ENCODE results near the gene CTBP2. TPM values are rescaled to one million over a fixed set of nuclear protein-coding genes. Genes with fewer than 3 reads are reported as not detected.

CTBP2 gene
- total RNA-seq, 1 experiment from 2014 or later, result 97.2 TPM

DNA sequence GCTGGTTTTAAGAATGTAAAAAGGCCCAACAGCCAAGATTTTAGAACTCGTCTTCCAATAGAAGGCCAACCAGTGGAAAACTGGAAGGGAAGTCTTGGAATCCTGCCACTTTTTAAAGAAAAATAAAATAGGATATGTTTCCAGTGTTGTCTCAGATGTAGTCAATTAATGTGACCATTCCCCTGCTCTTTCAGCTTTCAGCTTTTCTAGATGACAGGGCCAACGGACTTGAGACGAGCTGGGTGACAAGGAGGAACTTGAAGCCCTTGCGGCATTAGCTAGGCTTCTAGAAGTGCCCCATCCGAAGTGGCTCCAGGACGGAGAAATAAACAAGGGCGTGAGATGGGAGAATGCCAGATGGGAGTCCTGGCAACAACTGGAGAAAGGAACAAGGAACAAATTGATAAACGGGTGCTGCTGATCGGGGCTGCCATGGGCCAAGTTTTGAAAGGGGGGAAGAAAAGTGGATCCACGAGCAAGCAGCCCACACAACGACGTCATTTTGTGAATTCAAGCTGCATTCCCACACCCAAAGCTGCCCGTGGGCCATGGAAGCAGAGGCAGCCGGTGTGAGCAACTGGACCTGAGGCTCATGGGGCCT lies 42.3 kb downstream of the CTBP2 start:
- H3K27me3 Mint-ChIP-seq (ENCODE audit: insufficient read depth, unreplicated experiment), result no peaks in the 10 kb centered on the region
- no TSS peak for BruUV-seq (replicated peaks)
- H3K4me3 Mint-ChIP-seq (ENCODE audit: unreplicated experiment), result no peak overlapping the region
- no peak overlapping the region for H3K4me3 ChIP-seq (ENCODE audit: low read depth, low read length)
- DNase-seq, result no peak
- H3K27me3 ChIP-seq (replicated peaks; ENCODE audit: control insufficient read depth, insufficient read depth, low read length), result no peaks in the 10 kb centered on the region
- 0 out of 2 replicates have a peak, but pooled peaks cover 4% of the 10 kb centered on the region for H3K4me1 ChIP-seq
- POLR2A ChIA-PET, result no interaction called here
- CTCF ChIA-PET, result interaction anchor here (0.6 kb wide), 1 partner anchor 42 kb away, joined by 5 read pairs; no protein-coding TSS in a partner anchor
- no peaks in the 10 kb centered on the region for H3K9me3 ChIP-seq
- no peak overlapping the region for H3K27ac Mint-ChIP-seq (ENCODE audit: unreplicated experiment)
- H3K9me3 Mint-ChIP-seq (ENCODE audit: unreplicated experiment), result no peaks in the 10 kb centered on the region
- H3K36me3 Mint-ChIP-seq (ENCODE audit: insufficient read depth, unreplicated experiment), result peaks cover 24% of the 10 kb centered on the region
- TF ChIP-seq, protein P1, sequence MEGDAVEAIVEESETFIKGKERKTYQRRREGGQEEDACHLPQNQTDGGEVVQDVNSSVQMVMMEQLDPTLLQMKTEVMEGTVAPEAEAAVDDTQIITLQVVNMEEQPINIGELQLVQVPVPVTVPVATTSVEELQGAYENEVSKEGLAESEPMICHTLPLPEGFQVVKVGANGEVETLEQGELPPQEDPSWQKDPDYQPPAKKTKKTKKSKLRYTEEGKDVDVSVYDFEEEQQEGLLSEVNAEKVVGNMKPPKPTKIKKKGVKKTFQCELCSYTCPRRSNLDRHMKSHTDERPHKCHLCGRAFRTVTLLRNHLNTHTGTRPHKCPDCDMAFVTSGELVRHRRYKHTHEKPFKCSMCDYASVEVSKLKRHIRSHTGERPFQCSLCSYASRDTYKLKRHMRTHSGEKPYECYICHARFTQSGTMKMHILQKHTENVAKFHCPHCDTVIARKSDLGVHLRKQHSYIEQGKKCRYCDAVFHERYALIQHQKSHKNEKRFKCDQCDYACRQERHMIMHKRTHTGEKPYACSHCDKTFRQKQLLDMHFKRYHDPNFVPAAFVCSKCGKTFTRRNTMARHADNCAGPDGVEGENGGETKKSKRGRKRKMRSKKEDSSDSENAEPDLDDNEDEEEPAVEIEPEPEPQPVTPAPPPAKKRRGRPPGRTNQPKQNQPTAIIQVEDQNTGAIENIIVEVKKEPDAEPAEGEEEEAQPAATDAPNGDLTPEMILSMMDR (IDR thresholded peaks at IDR 0.05; ENCODE audit: insufficient read depth in 1 of 2, low read depth in 1 of 2, low read length in 1 of 2, severe bottlenecking in 1 of 2, unreplicated experiment in 1 of 2), result no peak
- no peaks in the 10 kb centered on the region for H3K4me1 Mint-ChIP-seq (ENCODE audit: low read depth, unreplicated experiment)
- intact Hi-C loops (cut with micrococcal nuclease; ENCODE audit: unreplicated experiment), result no loop called here
- peaks cover 1% of the 10 kb centered on the region for H3K36me3 ChIP-seq (ENCODE audit: control insufficient read depth, insufficient read depth, low read length)

DNA sequence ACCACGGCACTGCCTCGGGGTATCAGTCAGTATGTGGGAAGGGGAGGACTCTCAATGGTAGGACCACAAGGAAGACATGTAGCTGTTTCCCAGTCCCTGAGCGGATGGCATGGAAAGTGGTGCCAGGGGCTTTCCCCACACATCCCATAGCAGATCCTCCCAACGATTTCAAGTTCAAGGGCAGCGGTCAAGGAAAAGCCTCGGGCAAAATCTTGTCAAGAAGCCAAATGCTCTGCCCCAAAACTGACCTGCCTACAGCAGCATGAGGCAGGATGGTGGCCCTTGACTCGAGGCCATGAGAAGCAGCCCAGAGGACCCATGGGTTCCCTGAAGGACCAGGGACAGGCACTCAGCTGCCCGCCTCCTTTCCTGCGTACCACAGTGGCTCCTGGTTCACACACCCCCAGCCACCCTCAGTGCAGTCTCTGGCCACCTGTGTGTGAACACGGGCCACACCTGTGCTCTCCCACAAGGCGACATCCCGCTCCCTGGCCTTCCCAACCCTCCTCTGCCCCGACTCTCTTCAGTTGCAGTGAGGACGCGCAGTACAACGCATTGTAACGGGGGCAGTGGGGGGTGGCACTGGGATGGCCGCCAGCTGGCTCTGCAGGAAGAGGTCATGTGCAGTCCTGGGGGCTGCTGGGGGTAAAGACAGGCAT lies 43.6 kb downstream of the CTBP2 start:
- ChIA-PET CTCF (no interaction called here), POLR2A (no interaction called here)
- Mint-ChIP-seq H3K4me1 (ENCODE audit: low read depth, unreplicated experiment) (no peaks in the 10 kb centered on the region), H3K9me3 (ENCODE audit: unreplicated experiment) (no peaks in the 10 kb centered on the region), H3K36me3 (ENCODE audit: insufficient read depth, unreplicated experiment) (peaks cover 17% of the 10 kb centered on the region), H3K27me3 (ENCODE audit: insufficient read depth, unreplicated experiment) (no peaks in the 10 kb centered on the region), H3K27ac (ENCODE audit: unreplicated experiment) (no peak overlapping the region), H3K4me3 (ENCODE audit: unreplicated experiment) (no peak overlapping the region)
- 0 out of 2 replicates have a peak, but pooled peaks cover 4% of the 10 kb centered on the region for H3K4me1 ChIP-seq
- TF ChIP-seq, protein P1 (IDR thresholded peaks at IDR 0.05; ENCODE audit: insufficient read depth in 1 of 2, low read depth in 1 of 2, low read length in 1 of 2, severe bottlenecking in 1 of 2, unreplicated experiment in 1 of 2), result no peak
- H3K36me3 ChIP-seq (ENCODE audit: control insufficient read depth, insufficient read depth, low read length), result no peaks in the 10 kb centered on the region; the same call in none of the 2 replicates
- no TSS peak for BruUV-seq (replicated peaks)
- no peak for DNase-seq
- no peak overlapping the region for H3K4me3 ChIP-seq (ENCODE audit: low read depth, low read length)
- H3K27me3 ChIP-seq (replicated peaks; ENCODE audit: control insufficient read depth, insufficient read depth, low read length), result no peaks in the 10 kb centered on the region
- intact Hi-C loops (cut with micrococcal nuclease; ENCODE audit: unreplicated experiment), result no loop called here
- H3K9me3 ChIP-seq, result no peaks in the 10 kb centered on the region

DNA sequence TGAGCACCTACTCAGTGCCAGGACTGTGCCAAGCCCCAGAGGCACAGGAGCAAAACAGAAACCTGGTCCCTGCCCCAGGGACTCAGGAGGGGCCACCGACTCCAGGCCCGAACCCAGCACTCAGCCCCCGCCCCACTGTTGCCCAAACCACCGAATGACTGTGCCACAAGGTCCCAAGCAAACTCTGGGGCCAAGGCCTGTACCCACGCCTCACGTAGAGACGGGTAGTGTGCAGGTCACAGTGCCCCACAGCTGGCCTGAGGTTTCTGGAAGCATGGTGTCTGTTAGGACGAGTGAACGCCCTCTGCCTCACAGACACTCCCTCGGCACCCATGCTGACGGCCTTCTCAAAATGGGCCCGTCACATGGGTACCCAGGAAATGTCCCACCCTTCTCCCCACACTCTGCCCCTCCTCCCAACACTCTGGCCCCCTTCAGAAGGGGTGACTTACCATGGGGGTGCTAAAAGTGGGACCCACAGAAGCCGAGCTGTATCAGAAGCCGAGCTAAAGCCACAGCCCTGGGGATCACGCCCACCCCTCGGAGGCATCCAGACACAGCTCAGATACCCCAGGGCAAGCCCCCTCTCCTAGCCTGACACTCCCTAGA lies 44.2 kb downstream of the CTBP2 start:
- CTCF ChIA-PET, result no interaction called here
- Histone ChIP-seq H3K36me3 (ENCODE audit: control insufficient read depth, insufficient read depth, low read length) (no peaks in the 10 kb centered on the region; the same call in none of the 2 replicates), H3K4me3 (ENCODE audit: low read depth, low read length) (no peak overlapping the region), H3K4me1 (0 out of 2 replicates have a peak, but pooled peaks cover 4% of the 10 kb centered on the region), H3K9me3 (no peaks in the 10 kb centered on the region), H3K27me3 (replicated peaks; ENCODE audit: control insufficient read depth, insufficient read depth, low read length) (no peaks in the 10 kb centered on the region)
- H3K27ac Mint-ChIP-seq (ENCODE audit: unreplicated experiment), result no peak overlapping the region
- H3K27me3 Mint-ChIP-seq (ENCODE audit: insufficient read depth, unreplicated experiment), result no peaks in the 10 kb centered on the region
- DNase-seq, result no peak
- peaks cover 15% of the 10 kb centered on the region for H3K36me3 Mint-ChIP-seq (ENCODE audit: insufficient read depth, unreplicated experiment)
- BruUV-seq (replicated peaks), result no TSS peak
- no peaks in the 10 kb centered on the region for H3K9me3 Mint-ChIP-seq (ENCODE audit: unreplicated experiment)
- no peak overlapping the region for H3K4me3 Mint-ChIP-seq (ENCODE audit: unreplicated experiment)
- intact Hi-C loops (cut with micrococcal nuclease; ENCODE audit: unreplicated experiment), result no loop called here
- POLR2A ChIA-PET, result no interaction called here
- H3K4me1 Mint-ChIP-seq (ENCODE audit: low read depth, unreplicated experiment), result no peaks in the 10 kb centered on the region
- TF ChIP-seq, protein P1 (IDR thresholded peaks at IDR 0.05; ENCODE audit: insufficient read depth in 1 of 2, low read depth in 1 of 2, low read length in 1 of 2, severe bottlenecking in 1 of 2, unreplicated experiment in 1 of 2), result no peak
